GM21825 (cell line): ENCODE data around the gene MBP.
"Not testable (repeated sequence)": the region's sequence is repeated elsewhere in the genome, so short reads cannot be mapped to it uniquely, and the experiment has no call there.

Source experiments
- ATAC-seq: cut with Tn5 transposase; IDR thresholded peaks from one replicate; pipeline ENCODE4 v1.9.1; 2021; ENCODE audit warnings: mild to moderate bottlenecking, moderate library complexity; ENCODE audit not compliant: unreplicated experiment

Gene MBP

GRCh38 chr18:76980663-76981395, 151.8 kb downstream of the MBP start:
- peak; percentile 40 for ATAC-seq

- ATAC-seq: no peak
Observed at GRCh38 chr18:76979906-76980305, 152.7 kb downstream of the MBP start.

GRCh38 chr18:76979111-76979751, 153.4 kb downstream of the MBP start:
- no peak for ATAC-seq

- no peak for ATAC-seq
Observed at GRCh38 chr18:76978616-76979015, 154.0 kb downstream of the MBP start.

GRCh38 chr18:76977684-76978232, 154.8 kb downstream of the MBP start:
- ATAC-seq: no peak

- no peak for ATAC-seq
Observed at GRCh38 chr18:76977108-76977621, 155.4 kb downstream of the MBP start.

- no peak for ATAC-seq
Observed at GRCh38 chr18:76975577-76976110, 156.9 kb downstream of the MBP start.

GRCh38 chr18:76974386-76974785, 158.2 kb downstream of the MBP start:
- no peak for ATAC-seq

- no peak for ATAC-seq
Observed at GRCh38 chr18:76973520-76974266, 158.9 kb downstream of the MBP start.

- no peak for ATAC-seq
Observed at GRCh38 chr18:76972846-76973519, 159.6 kb downstream of the MBP start.

- ATAC-seq: no peak
Observed at GRCh38 chr18:76972241-76972640, 160.3 kb downstream of the MBP start.

GRCh38 chr18:76970770-76971559, 161.6 kb downstream of the MBP start:
- ATAC-seq: no peak

- ATAC-seq: no peak
Observed at GRCh38 chr18:76967721-76968472, 164.7 kb downstream of the MBP start.

- ATAC-seq: not testable (repeated sequence)
Observed at GRCh38 chr18:76967299-76967698, 165.3 kb downstream of the MBP start.

GRCh38 chr18:76965555-76966151, 166.9 kb downstream of the MBP start:
- peak; percentile 66 for ATAC-seq

GRCh38 chr18:76963936-76964335, 168.6 kb downstream of the MBP start:
- peak; percentile 49 for ATAC-seq

GRCh38 chr18:76962851-76963250, 169.7 kb downstream of the MBP start:
- no peak for ATAC-seq

- no peak for ATAC-seq
Observed at GRCh38 chr18:76960528-76961035, 172.0 kb downstream of the MBP start.
